GM21717 (cell line): ENCODE measurements around the gene NRF1.

Experiments used
- ATAC-seq: cut with Tn5 transposase; IDR thresholded peaks from one replicate; pipeline ENCODE4 v1.9.1; 2021; ENCODE audit warnings: mild to moderate bottlenecking, moderate library complexity; ENCODE audit not compliant: unreplicated experiment

Gene NRF1

GRCh38 chr7:129730159-129730558 is 118.6 kb downstream of the NRF1 start:
- ATAC-seq: no peak

- ATAC-seq: no peak
These were observed 122.9 kb downstream of the NRF1 start for GRCh38 chr7:129734400-129734799.

DNA sequence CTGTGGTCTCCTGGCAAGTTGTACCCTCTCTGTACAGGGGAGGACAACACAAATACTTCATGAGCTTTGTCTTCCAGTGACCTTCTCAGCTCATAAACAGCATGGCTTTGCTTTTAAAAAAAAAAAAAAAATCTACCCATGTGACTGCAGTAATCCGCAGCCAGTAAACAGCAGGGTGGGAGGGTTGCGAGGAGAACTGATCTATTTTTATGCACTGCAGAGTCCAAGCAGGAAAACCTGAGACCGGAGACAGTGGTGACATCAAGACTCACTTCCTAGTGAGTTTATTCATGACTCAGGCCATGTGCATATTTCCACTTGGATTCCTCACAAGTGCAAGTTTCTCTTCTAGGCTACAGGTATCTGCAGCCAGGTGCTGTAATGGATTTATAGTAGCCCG is 127.9 kb downstream of the NRF1 start:
- no peak for ATAC-seq

- no peak for ATAC-seq
These were observed 129.3 kb downstream of the NRF1 start for GRCh38 chr7:129740574-129741410.

DNA sequence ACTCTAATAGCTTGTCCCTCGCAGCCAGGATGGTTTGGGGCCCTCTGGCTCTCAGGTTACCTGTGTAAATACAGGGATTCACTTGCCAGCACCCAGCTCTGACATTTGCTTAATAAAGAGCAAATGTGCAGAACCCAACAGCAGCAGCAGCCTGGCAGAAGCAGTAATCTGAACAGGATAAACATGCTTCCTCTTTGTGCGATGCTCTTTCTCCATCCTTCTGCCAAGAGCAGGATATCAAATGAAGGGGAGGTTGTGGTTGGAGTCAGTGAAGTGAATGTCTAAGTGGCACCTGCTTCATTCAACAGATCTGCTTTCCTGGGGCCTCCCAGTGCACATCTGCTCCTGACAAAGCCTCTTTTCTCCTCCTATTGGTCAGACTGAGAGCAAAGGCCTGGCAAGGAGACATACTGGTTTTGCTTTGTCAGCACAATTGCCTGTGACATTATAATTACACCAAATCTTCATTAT is 130.3 kb downstream of the NRF1 start:
- no peak for ATAC-seq

DNA sequence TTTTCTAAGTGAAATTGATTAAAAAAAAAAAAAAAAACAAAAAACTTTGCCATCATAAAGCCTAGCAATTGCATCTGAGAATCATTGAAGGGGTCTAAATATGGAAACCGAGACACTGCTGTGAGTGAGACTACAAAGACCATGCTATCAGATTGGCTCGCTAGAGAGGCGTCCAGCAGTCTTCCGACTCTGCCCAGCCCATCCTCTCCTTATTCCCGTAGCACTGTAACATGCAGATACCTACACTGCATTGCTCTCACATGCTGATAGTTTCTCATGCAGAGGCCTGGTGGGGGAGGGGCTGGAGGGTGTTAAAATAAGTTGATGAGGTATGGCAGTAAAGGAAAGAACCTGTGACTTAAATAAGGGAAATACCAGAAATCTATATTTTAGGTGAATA is 130.7 kb downstream of the NRF1 start:
- ATAC-seq: no peak

GRCh38 chr7:129746857-129747529 is 135.5 kb downstream of the NRF1 start:
- no peak for ATAC-seq

- ATAC-seq: no peak
These were observed 137.0 kb downstream of the NRF1 start for GRCh38 chr7:129748356-129749109.

GRCh38 chr7:129750091-129750490 is 138.6 kb downstream of the NRF1 start:
- no peak for ATAC-seq

DNA sequence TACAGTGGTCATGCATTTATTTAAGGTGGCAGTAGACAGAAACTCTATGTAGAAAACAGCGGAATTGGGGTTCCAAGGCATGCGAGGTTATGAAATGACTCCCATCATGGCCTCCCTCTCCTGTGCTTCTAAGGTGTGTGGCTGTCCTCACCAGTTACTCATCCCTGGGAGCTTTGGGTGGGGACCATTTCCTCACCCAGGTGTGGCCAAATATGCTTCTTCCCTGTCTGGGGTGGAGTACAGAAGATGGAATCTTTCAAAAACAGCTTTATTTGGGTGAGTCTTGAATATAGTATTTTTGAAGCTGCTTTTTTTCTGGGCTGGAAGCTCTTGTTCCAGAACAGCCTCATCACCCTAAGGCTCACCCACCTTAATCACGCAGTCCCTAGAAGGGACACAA is 139.0 kb downstream of the NRF1 start:
- no peak for ATAC-seq

- no peak for ATAC-seq
These were observed 140.4 kb downstream of the NRF1 start for GRCh38 chr7:129751916-129752315.

DNA sequence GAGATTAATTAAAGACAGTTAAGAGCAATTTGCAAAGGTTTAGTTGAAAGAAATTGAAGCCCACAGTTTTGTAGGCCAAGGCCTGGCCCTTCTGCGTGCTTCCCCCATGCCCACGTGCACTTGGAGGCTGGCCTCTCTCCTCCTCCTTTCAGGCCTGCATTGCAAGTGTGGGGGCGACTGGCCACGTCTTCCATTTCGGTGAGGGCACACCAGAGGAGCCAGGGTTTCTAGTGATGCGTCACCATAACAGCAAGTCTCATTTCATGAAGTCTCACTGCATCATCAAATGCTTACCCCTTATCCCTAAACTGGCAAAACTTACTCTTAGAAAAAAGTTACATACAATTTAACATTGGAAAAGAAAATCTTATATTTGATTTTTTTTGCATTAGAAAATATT is 141.2 kb downstream of the NRF1 start:
- ATAC-seq: no peak

DNA sequence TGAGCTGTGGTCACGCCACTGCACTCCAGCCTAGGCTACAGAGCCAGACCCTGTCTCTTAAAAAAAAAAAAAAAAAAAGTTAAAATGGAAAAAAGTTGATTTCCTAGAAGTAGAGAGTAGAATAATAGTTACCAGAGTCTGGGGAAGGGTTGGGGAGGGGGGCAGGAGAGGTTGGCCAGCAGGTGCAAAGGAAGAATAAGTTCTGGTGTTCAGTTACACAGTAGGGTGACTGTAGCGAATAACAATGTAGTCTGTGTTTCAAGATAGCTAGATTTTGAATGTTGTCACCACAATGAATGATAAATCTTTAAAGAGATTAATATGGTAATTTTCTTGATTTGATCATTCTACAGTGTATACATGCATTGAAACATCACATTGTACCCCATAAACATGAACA is 142.9 kb downstream of the NRF1 start:
- ATAC-seq: no peak

GRCh38 chr7:129757991-129758390 is 146.5 kb downstream of the NRF1 start:
- ATAC-seq: no peak

DNA sequence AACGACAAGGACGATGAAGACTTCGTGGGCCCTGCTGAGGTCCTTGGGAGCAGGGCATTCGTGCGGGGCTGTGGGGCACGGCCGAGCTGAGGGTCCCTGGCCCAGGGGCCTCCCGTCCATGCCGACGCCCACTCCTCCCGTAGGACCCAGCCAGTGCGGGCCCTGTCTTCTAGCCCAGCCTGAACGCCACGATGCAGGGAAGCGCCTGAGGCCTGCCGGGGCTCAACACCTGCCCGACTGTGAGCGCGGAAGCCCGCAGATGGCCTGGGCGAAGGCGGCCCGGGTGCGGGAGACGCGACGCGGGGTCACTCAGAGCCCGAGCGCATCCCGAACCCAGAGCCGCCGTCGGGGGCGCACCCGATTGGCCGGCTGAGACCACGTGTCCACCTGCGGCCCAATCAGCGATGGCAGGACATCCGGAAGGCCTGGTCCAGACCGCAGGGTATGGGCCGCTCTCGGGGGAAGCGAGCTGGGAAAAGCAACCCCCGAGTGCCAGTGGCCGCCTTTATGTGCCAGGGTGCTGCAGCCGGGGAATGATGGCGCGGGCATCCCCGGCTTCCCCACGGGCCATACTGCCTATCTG is 151.0 kb downstream of the NRF1 start:
- no peak for ATAC-seq

GRCh38 chr7:129764247-129765084 is 152.9 kb downstream of the NRF1 start:
- no peak for ATAC-seq

- no peak for ATAC-seq
These were observed 153.8 kb downstream of the NRF1 start for GRCh38 chr7:129765352-129765751.

DNA sequence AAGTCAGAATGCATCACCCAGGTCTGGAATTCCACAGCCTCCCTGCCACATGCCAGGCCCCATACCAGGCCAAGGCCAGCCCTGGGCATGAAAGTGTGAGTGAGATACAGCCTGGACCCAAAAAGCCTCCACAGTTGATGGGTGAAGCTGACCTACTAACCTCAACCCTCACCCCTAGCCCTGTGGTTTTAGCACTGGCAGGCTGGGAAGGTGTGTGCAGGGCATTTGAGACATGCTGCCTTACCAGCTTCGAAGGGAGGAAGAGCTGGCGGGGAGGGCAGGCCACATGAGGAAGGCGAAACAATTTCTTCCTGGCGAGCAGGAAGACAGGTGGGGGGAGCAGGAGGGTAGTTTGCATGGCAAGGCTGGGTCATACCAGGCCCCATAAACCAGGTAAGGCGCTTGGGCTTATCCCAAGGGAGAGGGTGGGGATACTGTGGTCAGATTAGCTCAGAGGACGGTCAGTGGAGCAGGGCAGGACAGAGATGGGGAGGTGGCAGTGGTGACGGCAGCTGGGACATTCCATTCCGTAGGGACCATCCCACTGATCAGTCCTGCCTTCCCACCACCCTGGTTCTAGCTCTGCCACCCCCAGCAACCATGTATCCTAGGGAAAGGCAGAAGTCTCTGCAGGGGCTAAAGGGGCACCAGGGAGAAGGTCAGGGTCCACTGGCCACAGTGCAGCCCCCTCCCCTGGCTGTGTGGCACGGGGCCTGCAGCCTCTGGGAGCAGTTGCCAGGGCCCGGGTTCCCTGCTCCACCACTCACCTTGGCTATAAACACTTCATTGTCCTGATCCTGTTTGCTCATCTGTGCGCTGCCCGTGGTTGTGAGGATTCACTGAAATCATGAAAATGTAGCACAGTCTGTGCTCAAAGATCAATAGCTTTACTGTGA is 155.8 kb downstream of the NRF1 start:
- ATAC-seq: no peak
